IPS-NIHi7 (cell line): ENCODE results near the gene CELA2B.
A peak's percentile ranks its signal among the peaks of the same experiment; 100 is the strongest.
"Not testable (repeated sequence)": the region's sequence is repeated elsewhere in the genome, so short reads cannot be mapped to it uniquely, and the experiment has no call there.

Experiments used
- DNase-seq: peaks from one replicate; pipeline ENCODE4 v3.0.0; 2012; ENCODE audit warnings: mixed read lengths; ENCODE audit errors: extremely low spot score

CELA2B gene

DNA sequence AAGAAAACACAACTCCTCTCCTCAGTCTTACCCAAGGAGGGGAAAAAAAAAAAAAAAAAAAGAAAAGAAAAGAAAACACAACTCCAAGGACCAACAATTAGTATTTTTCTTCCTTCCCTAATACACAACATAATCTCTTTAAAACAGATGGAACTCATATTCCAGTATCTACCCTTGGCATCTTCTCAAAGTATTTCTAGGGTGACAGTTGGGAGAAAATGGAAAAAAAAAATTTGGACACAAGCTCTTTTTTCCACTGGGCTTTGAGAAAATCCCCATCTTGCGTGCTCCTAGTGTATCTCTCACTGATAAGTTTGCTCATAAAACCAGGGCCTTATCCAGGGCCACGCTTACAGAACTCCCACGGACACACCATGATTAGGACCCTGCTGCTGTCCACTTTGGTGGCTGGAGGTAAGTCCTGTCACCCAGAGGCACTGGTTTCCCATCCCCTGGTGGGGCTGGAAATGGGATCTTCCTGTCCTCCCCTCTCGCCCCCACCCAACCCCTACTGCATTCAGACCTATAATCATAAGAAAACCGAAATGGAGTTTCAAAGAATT is at the start of gene CELA2B:
Gene CELA2B, plus strand, starts transcription at position 353 of the 563 bp plus-strand sequence. Its CDS starts 22 bp downstream, at position 375.
- no peak for DNase-seq

- no peak for DNase-seq
Observed at GRCh38 chr1:15426492-15427279, 49.2 kb upstream of the CELA2B start.

DNA sequence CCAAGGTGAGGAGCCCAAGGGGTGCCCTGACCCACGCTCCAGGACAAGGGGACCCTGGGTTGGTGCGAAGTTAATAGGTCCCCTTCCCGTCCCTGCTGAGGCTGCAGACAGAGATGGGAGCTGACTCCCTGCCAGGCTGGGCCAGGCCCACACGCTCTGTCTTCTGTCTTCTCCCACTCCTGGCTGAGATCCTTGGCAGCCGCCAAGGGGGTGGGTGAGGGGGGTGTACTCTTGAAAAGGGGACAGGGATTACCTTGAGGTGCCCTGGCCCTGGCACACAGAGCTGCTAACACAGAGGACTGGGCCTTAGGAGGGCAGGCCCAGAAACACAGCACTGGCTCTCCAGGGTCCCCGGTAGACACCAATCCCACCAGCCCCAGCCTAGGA is 48.6 kb upstream of the CELA2B start:
- no peak for DNase-seq

DNA sequence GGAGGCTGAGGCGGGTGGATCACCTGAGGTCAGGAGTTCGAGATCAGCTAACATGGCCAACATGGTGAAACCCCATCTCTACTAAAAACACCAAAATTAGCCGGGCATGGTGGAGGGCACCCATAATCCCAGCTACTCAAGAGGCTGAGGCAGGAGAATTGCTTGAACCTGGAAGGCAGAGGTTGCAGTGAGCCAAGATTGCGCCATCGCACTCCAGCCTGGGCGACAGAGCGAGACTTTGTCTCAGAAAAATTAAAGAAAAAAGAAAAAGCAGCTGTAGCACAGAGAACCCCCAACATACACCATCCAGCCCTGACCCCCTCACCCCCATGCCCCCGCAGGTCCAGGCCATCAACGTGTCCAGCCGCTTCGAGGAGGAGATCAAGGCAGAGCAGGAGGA is 47.7 kb upstream of the CELA2B start:
- not testable (repeated sequence) for DNase-seq

- no peak for DNase-seq
Observed at GRCh38 chr1:15428815-15429435, 47.0 kb upstream of the CELA2B start.

DNA sequence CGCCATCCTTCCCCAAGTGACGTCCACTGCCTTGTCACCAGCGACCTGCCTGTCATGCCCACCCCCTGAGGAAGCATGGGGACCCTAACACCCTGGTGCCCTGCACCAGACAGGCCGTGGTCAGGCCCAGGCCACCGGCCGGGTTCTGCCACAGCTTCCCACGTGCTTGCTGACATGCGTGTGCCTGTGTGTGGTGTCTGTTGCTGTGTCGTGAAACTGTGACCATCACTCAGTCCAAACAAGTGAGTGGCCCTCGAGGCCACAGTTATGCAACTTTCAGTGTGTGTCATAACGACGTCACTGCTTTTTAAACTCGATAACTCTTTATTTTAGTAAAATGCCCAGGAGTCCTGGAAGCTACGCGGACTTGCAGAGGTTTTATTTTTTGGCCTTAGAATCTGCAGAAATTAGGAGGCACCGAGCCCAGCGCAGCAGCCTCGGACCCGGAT is 46.2 kb upstream of the CELA2B start:
- no peak for DNase-seq

DNA sequence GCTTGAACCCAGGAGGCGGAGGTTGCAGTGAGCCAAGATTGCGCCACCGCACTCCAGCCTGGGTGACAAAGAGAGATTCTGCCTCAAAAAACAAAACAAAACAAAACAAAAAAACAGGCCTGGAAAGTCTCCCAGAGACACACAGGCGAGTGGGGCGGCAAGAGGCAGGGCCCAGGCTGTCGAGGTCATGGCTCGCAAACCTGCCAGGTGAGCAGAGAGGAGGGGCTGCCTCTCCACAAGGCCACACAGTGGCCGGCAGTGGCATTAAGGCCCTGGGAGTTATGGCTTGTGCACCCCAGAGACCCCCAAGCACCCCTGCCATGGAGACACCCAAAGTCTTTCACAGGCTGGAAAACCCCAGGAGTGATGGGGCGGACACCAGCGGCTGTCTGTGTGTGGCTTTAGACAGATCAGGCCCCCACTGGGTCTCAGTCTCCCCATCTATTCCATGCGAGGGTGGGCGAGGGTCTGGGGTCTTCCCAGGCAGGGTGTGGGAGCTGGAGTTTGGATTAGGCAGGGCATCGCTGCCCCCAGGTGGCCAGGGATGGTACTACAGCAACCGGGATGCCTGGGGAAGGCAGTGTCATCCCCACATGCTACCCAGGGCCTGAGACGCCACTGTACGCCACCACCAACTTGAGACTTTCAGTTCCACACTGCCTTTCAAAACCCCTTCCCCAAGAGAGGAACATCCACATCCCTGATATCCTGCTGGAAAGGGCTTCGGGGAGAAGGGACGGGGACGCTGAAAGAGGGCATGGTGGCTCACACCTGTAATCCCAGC is 44.9 kb upstream of the CELA2B start:
- peak; percentile 97 for DNase-seq

DNA sequence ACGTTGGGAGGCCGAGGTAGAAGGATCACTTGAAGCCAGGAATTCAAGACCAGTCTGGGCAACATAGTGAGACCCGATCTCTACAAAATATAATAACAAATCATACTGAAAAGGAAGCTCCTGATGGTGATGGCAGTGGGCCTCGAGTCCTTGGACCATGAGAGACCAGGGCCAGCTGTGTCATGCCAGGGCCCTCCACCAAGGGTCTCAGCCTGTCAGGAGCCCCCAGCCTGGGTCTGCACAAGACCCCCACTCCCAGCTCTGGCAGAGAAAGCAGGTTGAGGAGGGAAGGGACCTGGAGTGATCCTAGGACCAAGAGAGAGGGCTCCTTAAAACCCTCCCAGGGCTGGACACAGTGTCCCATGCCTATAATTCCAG is 44.3 kb upstream of the CELA2B start:
- no peak for DNase-seq

- no peak for DNase-seq
Observed at GRCh38 chr1:15432324-15432723, 43.6 kb upstream of the CELA2B start.

DNA sequence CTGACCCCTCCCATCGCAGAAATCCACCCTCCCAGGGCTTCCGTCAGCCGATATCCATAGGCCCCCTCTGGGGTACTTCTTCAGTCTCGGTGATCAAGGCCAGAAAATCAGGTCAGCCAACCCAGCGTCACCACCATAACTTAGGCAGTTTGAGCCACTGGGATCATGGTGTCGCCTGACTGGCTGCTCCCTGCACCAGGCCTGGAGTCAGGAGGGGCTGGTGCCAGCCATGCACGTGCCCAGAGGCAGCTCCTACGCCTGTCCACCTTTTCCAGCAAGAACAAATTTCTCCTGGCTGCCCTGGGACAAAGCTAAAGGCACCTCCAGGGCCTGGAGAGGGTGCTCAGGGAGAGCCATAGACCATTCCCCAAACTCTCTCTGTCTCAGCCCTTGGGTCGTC is 42.4 kb upstream of the CELA2B start:
- DNase-seq: no peak

DNA sequence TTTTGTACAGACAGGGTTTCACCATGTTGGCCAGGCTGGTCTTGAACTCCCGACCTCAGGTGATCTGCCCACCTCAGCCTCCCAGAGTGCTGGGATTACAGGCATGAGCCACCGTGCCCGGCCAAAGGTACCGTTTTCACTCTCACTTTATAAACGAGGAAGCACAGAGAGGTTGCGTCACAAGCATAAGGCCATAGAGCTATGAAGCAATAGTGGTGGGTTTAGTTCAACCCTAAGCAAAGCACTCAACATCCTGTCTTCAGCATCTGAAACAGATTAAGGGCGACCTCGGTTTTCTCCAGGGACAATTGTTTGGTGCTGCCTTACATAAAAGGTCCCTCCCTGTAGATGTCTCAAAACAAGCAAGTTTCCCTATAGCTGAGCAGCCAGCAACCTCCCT is 41.2 kb upstream of the CELA2B start:
- DNase-seq: not testable (repeated sequence)

GRCh38 chr1:15435239-15436077 is 40.4 kb upstream of the CELA2B start:
- no peak for DNase-seq

DNA sequence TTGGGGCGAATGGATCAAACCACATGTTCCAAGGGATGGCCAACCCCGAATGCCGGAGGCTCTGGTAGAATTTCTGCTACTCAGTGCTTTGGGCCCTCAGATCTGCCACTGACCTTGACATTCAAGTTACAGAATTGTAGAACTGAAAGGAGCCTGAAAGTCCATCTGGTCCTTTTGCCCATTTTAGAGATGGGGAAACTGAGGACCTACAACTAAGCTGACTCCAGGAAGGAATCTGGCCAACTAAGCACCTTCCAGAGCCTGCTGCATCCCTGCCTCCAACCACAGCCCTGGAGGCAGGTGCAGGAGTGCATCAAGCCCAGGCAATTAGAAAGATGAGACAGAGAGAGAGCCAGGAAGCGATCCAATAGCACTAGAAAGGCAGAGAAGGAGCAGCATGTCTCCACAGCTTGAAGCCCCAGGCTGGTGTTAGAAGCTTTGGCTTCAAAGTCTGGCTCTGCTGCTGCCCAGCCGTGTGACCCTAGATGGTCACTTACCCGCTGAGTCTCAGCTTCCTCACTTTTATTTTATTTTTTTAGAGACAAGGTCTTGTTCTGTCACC is 38.9 kb upstream of the CELA2B start:
- no peak for DNase-seq

DNA sequence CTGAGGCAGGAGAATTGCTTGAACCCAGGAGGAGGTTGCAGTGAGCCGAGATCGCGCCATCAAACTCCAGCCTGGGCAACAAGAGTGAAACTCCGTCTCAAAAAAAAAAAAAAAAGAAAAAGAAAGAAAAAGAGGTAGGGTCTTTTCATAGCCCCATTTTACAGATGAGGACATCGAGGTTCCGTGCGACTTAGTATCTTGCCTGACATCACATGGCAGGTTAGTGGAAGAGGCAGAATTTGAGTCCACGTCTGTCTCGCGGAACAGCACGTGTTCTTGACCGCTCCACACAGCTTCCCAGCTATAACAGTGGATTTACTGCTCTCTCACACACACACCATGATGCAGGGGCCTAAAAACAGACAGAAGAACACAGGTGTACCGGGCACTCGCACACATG is 36.6 kb upstream of the CELA2B start:
- DNase-seq: no peak

- no peak for DNase-seq
Observed at GRCh38 chr1:15440357-15440756, 35.5 kb upstream of the CELA2B start.

DNA sequence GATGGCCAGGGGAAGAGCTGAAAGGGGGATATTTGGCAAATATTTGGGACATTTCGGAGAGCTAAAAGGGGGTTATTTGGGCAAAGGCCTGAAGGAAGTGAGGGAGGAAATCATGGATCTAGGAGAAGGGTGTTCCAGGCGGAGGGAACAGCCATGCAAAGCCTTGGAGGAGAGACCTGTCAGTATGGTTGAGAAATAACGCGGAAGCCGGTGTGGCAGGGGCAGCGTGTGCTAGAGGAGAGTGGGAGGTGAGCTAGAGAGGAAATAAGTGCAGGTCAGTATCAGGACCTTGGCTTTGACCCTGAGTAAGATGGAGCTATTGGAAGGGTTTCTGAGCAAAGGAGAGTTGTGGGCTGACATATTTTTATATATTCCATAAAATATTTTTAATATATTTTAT is 34.7 kb upstream of the CELA2B start:
- no peak for DNase-seq

DNA sequence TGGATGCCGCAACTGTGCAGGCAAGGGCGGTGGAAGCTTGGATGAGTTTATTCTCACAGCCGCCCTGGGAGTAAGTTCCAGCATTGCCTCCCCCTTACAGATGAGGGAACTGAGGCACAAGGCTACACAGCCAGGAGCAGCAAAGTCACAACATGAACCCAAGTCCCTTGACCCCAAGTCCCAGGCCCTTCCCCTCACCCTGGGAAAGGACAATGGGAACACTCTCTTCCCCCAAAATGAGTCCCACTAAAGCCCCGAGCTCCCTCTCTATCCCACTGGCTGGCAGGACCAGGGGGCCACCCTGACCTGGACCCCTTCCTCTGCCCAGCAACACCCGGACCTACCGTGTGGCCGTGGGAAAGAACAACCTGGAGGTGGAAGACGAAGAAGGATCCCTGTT is 33.8 kb upstream of the CELA2B start:
- no peak for DNase-seq

DNA sequence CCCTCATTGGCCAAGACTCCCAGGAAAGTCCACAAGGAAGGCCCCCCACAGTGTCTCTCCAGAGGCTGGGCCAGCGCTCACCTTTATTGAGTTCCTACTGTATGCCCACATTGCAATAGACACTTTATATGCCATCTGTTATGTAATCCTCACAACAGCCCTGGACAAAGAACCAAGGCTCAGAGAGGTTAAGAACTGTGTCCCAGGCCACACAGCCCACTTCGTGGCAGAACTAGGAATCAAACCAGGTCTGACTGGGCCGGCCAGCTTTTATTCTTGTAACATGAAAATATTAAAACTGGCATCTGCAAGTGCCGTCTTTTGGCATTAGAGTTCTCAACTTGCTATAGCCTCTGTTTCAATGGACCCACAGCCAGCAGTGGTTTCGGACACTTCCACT is 33.1 kb upstream of the CELA2B start:
- no peak for DNase-seq

DNA sequence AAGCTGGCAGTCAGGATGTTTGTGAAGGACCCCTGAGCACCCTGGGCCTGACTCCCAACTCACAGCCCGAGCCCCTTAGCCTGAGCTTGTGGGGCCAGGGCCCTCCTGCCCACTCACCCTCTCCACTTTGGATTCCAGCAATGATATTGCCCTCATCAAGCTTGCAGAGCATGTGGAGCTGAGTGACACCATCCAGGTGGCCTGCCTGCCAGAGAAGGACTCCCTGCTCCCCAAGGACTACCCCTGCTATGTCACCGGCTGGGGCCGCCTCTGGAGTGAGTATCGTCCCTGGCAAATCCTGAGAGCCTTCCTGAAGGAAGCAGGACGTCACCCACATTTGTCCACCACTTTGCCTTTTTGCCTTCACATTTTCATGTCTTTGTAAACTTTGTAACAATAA is 32.6 kb upstream of the CELA2B start:
- DNase-seq: no peak

- DNase-seq: no peak
Observed at GRCh38 chr1:15444468-15445389, 31.2 kb upstream of the CELA2B start.
